GM21528 (cell line): Measurements from ENCODE around the gene CHRNA4.
"Not testable (repeated sequence)": the region's sequence is repeated elsewhere in the genome, so short reads cannot be mapped to it uniquely, and the experiment has no call there.

ENCODE experiments used
- ATAC-seq: cut with Tn5 transposase; IDR thresholded peaks from one replicate; pipeline ENCODE4 v1.9.1; 2021; ENCODE audit warnings: mild to moderate bottlenecking, moderate library complexity; ENCODE audit not compliant: unreplicated experiment, low FRiP score

The CHRNA4 gene

GRCh38 chr20:63313349-63314014 lies 47.7 kb downstream of the CHRNA4 start:
- no peak for ATAC-seq

GRCh38 chr20:63312690-63313348 lies 48.3 kb downstream of the CHRNA4 start:
- ATAC-seq: no peak

GRCh38 chr20:63312273-63312672 lies 48.9 kb downstream of the CHRNA4 start:
- ATAC-seq: no peak

- no peak for ATAC-seq
These were observed 49.3 kb downstream of the CHRNA4 start for GRCh38 chr20:63311833-63312243.

GRCh38 chr20:63311186-63311832 lies 49.8 kb downstream of the CHRNA4 start:
- ATAC-seq: no peak

GRCh38 chr20:63310265-63310991 lies 50.7 kb downstream of the CHRNA4 start:
- ATAC-seq: no peak

- ATAC-seq: no peak
These were observed 51.7 kb downstream of the CHRNA4 start for GRCh38 chr20:63309261-63310071.

GRCh38 chr20:63308218-63308911 lies 52.8 kb downstream of the CHRNA4 start:
- no peak for ATAC-seq

- ATAC-seq: no peak
These were observed 53.5 kb downstream of the CHRNA4 start for GRCh38 chr20:63307538-63308217.

GRCh38 chr20:63306673-63307537 lies 54.2 kb downstream of the CHRNA4 start:
- no peak for ATAC-seq

- not testable (repeated sequence) for ATAC-seq
These were observed 55.0 kb downstream of the CHRNA4 start for GRCh38 chr20:63305933-63306672.

- no peak for ATAC-seq
These were observed 55.8 kb downstream of the CHRNA4 start for GRCh38 chr20:63305393-63305792.

- no peak for ATAC-seq
These were observed 58.0 kb downstream of the CHRNA4 start for GRCh38 chr20:63303095-63303666.

- ATAC-seq: no peak
These were observed 59.5 kb downstream of the CHRNA4 start for GRCh38 chr20:63301671-63302070.

GRCh38 chr20:63298731-63299312 lies 62.3 kb downstream of the CHRNA4 start:
- no peak for ATAC-seq

- no peak for ATAC-seq
These were observed 63.2 kb downstream of the CHRNA4 start for GRCh38 chr20:63297796-63298572.
